ENCODE data around the gene NSUN2.

NSUN2 gene

DNA sequence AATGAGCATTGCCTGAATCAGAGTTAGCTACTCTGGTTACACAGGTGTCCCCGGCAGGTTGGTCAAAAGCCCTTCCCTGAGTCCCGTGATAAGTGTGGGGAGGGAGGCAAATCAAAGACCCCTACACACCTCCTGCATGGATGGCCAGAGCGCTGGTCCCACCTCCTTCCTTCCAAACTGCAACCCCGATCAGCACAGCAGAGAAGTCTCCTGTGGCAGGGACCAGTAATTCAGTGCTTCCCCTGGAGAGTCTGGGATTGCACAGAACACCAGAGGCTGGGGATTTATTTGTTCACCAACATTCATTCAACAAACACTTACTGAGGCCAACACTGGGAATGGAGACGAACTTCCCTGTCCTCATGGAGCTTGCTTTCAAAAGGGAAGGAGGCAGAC is 46.2 kb downstream of the NSUN2 start:
- Histone ChIP-seq H3K4me1 (ENCODE audit: low read length) (no peaks in the 10 kb centered on the region), H3K9ac (ENCODE audit: low read length) (no peak overlapping the region), H3K79me2 (ENCODE audit: low read length) (no peaks in the 10 kb centered on the region), H3K9me2 (replicated peaks; ENCODE audit: insufficient read depth, low read length) (no peaks in the 10 kb centered on the region), H3K27ac (ENCODE audit: low read length) (no peak overlapping the region), H3K4me3 (ENCODE audit: low read length) (no peak overlapping the region), H3K9me3 (replicated peaks; ENCODE audit: insufficient read depth, low read length) (no peaks in the 10 kb centered on the region), H3F3A (ENCODE audit: insufficient read depth, low read length) (no peaks in the 10 kb centered on the region), H4K20me1 (ENCODE audit: insufficient read depth, low read length) (no peaks in the 10 kb centered on the region), H3K36me3 (replicated peaks; ENCODE audit: insufficient read depth, low read length) (no peaks in the 10 kb centered on the region), H2AFZ (ENCODE audit: low read length) (no peak overlapping the region), H3K27me3 (replicated peaks; ENCODE audit: insufficient read depth, low read length) (no peaks in the 10 kb centered on the region), H3K4me2 (ENCODE audit: low read depth, low read length) (no peak overlapping the region)
- TF ChIP-seq, protein P1, sequence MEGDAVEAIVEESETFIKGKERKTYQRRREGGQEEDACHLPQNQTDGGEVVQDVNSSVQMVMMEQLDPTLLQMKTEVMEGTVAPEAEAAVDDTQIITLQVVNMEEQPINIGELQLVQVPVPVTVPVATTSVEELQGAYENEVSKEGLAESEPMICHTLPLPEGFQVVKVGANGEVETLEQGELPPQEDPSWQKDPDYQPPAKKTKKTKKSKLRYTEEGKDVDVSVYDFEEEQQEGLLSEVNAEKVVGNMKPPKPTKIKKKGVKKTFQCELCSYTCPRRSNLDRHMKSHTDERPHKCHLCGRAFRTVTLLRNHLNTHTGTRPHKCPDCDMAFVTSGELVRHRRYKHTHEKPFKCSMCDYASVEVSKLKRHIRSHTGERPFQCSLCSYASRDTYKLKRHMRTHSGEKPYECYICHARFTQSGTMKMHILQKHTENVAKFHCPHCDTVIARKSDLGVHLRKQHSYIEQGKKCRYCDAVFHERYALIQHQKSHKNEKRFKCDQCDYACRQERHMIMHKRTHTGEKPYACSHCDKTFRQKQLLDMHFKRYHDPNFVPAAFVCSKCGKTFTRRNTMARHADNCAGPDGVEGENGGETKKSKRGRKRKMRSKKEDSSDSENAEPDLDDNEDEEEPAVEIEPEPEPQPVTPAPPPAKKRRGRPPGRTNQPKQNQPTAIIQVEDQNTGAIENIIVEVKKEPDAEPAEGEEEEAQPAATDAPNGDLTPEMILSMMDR (IDR thresholded peaks at IDR 0.05; ENCODE audit: low read length) = no peak
- TF ChIP-seq EZH2phosphoT487 (IDR thresholded peaks at IDR 0.05; ENCODE audit: low read length) (no peak), EZH2 (optimal IDR thresholded peaks at IDR 0.05; ENCODE audit: low read depth, low read length) (no peak)
- no peak for DNase-seq

DNA sequence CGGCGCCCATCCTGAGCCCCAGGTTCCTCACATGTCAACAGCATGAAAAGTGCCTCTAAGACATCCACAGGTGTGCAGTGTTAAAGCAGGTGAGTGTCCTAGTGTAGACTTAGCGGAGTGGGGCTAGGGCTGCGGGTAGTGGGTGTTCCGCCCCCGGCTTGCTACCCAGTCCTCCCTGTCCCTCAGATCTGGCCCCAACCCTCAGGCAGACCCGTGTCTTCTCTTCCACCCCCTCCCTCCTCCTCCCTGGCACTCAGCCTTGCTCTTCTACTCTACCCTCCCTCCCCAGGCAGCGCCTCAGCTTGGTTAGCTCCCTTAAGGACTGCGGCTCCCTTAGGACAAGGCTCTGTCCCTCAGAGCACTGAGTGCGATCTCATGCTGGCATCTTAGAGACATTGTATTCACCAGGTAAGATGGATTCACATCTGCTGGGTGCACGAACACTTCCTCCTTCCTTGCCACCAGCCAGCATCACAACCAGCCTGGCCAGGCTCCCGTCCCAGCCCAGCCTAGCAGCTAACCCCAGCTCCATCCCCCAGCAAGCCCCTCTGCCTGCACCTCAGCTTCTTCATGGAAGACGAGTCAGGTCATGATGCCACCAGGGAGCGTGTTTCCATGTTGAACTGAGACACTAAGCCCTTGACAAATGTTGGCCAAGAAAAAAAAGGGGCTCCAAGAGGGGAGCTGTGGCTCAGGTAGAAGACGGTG is 46.8 kb downstream of the NSUN2 start:
- Histone ChIP-seq H3K4me3 (ENCODE audit: low read length) (no peak overlapping the region), H3K9me2 (replicated peaks; ENCODE audit: insufficient read depth, low read length) (no peaks in the 10 kb centered on the region), H3F3A (ENCODE audit: insufficient read depth, low read length) (no peaks in the 10 kb centered on the region), H3K4me1 (ENCODE audit: low read length) (no peaks in the 10 kb centered on the region), H3K9ac (ENCODE audit: low read length) (no peak overlapping the region), H4K20me1 (ENCODE audit: insufficient read depth, low read length) (no peaks in the 10 kb centered on the region), H3K27me3 (replicated peaks; ENCODE audit: insufficient read depth, low read length) (no peaks in the 10 kb centered on the region), H2AFZ (ENCODE audit: low read length) (no peak overlapping the region), H3K79me2 (ENCODE audit: low read length) (no peaks in the 10 kb centered on the region), H3K4me2 (ENCODE audit: low read depth, low read length) (no peak overlapping the region), H3K9me3 (replicated peaks; ENCODE audit: insufficient read depth, low read length) (no peaks in the 10 kb centered on the region), H3K27ac (ENCODE audit: low read length) (no peak overlapping the region), H3K36me3 (replicated peaks; ENCODE audit: insufficient read depth, low read length) (no peaks in the 10 kb centered on the region)
- no peak for DNase-seq
- TF ChIP-seq, protein P1 (IDR thresholded peaks at IDR 0.05; ENCODE audit: low read length) = no peak
- TF ChIP-seq EZH2phosphoT487 (IDR thresholded peaks at IDR 0.05; ENCODE audit: low read length) = no peak

DNA sequence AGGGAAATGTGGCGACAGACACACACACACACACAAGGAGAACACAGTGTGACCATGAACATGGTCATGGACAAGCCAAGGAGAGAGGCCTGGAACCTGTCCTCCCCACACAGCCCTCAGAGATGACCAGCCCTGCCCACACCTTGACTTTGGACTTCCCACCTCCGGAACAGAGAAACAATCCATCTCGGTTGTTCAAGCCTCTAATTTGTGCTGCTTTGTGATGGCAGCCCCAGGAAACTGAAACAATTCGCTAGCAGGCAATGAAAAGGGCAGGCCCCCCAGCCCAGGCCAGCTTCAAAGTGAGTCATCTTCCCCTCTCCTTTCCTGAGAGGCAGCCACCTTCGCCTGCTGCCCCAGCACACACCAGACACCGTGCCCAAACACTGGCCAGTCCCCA is 47.7 kb downstream of the NSUN2 start:
- TF ChIP-seq EZH2phosphoT487 (IDR thresholded peaks at IDR 0.05; ENCODE audit: low read length) = no peak
- no peak for TF ChIP-seq EZH2 (optimal IDR thresholded peaks at IDR 0.05; ENCODE audit: low read depth, low read length)
- TF ChIP-seq, protein P1 (IDR thresholded peaks at IDR 0.05; ENCODE audit: low read length) = no peak
- no peaks in the 10 kb centered on the region for H3K36me3 ChIP-seq (replicated peaks; ENCODE audit: insufficient read depth, low read length)
- no peak overlapping the region for H3K4me2 ChIP-seq (ENCODE audit: low read depth, low read length)
- no peak overlapping the region for H2AFZ ChIP-seq (ENCODE audit: low read length)
- no peak overlapping the region for H3K4me3 ChIP-seq (ENCODE audit: low read length)
- H3K27ac ChIP-seq (ENCODE audit: low read length) = no peak overlapping the region
- no peaks in the 10 kb centered on the region for H4K20me1 ChIP-seq (ENCODE audit: insufficient read depth, low read length)
- no peaks in the 10 kb centered on the region for H3K4me1 ChIP-seq (ENCODE audit: low read length)
- no peaks in the 10 kb centered on the region for H3K9me2 ChIP-seq (replicated peaks; ENCODE audit: insufficient read depth, low read length)
- DNase-seq = no peak
- no peak overlapping the region for H3K9ac ChIP-seq (ENCODE audit: low read length)
- H3K9me3 ChIP-seq (replicated peaks; ENCODE audit: insufficient read depth, low read length) = no peaks in the 10 kb centered on the region
- no peaks in the 10 kb centered on the region for H3F3A ChIP-seq (ENCODE audit: insufficient read depth, low read length)
- H3K27me3 ChIP-seq (replicated peaks; ENCODE audit: insufficient read depth, low read length) = no peaks in the 10 kb centered on the region
- H3K79me2 ChIP-seq (ENCODE audit: low read length) = no peaks in the 10 kb centered on the region
